ENCODE data around the gene KCNJ6. TPM values are rescaled to one million over a fixed set of nuclear protein-coding genes. Genes with fewer than 3 reads are reported as not detected.

The KCNJ6 gene
- total RNA-seq, 1 donor from 2014 or later, result not detected

- Mint-ChIP-seq H3K4me1 (no peaks in the 10 kb centered on the region), H3K27me3 (ENCODE audit: insufficient read depth, low read depth) (no peaks in the 10 kb centered on the region), H3K9me3 (peaks cover 4% of the 10 kb centered on the region), H3K27ac (no peak overlapping the region), H3K4me3 (no peak overlapping the region), H3K36me3 (no peaks in the 10 kb centered on the region)
- H3K9me3 ChIP-seq (ENCODE audit: low read depth), result no peaks in the 10 kb centered on the region
- no peaks in the 10 kb centered on the region for H3K36me3 ChIP-seq
- H4K20me1 ChIP-seq (ENCODE audit: low read depth), result no peaks in the 10 kb centered on the region
- no peak for DNase-seq (ENCODE audit: low spot score)
- H3K27ac ChIP-seq, result no peak overlapping the region
- H3K4me1 ChIP-seq, result no peaks in the 10 kb centered on the region
- no peak overlapping the region for H3K4me3 ChIP-seq
- H3K79me2 ChIP-seq (ENCODE audit: low read depth), result no peaks in the 10 kb centered on the region
- H3K27me3 ChIP-seq, result no peaks in the 10 kb centered on the region
- no peak overlapping the region for H3K4me2 ChIP-seq
- no peak overlapping the region for H3K9ac ChIP-seq
- TF ChIP-seq EZH2phosphoT487 (IDR thresholded peaks at IDR 0.05) (no peak), EZH2 (IDR thresholded peaks at IDR 0.05) (no peak), CTCF (IDR thresholded peaks at IDR 0.05) (no peak)
- no peaks in the 10 kb centered on the region for H3F3A ChIP-seq (ENCODE audit: low read depth)
- H2AFZ ChIP-seq (replicated peaks), result no peak overlapping the region
Measured at GRCh38 chr21:37870221-37870620, 46.0 kb downstream of the KCNJ6 start.

GRCh38 chr21:37869661-37870060 lies 46.6 kb downstream of the KCNJ6 start:
- Histone ChIP-seq H3K9ac (no peak overlapping the region), H3K79me2 (ENCODE audit: low read depth) (no peaks in the 10 kb centered on the region), H3K9me3 (ENCODE audit: low read depth) (no peaks in the 10 kb centered on the region), H3K36me3 (no peaks in the 10 kb centered on the region), H2AFZ (replicated peaks) (no peak overlapping the region), H3F3A (ENCODE audit: low read depth) (no peaks in the 10 kb centered on the region), H3K27me3 (no peaks in the 10 kb centered on the region), H3K4me2 (no peak overlapping the region), H3K27ac (no peak overlapping the region), H3K4me3 (no peak overlapping the region), H4K20me1 (ENCODE audit: low read depth) (no peaks in the 10 kb centered on the region), H3K4me1 (no peaks in the 10 kb centered on the region)
- H3K27me3 Mint-ChIP-seq (ENCODE audit: insufficient read depth, low read depth), result no peaks in the 10 kb centered on the region
- H3K4me3 Mint-ChIP-seq, result no peak overlapping the region
- no peak overlapping the region for H3K27ac Mint-ChIP-seq
- DNase-seq (ENCODE audit: low spot score), result no peak
- H3K36me3 Mint-ChIP-seq, result no peaks in the 10 kb centered on the region
- peaks cover 4% of the 10 kb centered on the region for H3K9me3 Mint-ChIP-seq
- no peak for TF ChIP-seq EZH2 (IDR thresholded peaks at IDR 0.05)
- H3K4me1 Mint-ChIP-seq, result no peaks in the 10 kb centered on the region

GRCh38 chr21:37868446-37869295 lies 47.6 kb downstream of the KCNJ6 start:
- H3K4me3 ChIP-seq, result no peak overlapping the region
- no peak overlapping the region for H2AFZ ChIP-seq (replicated peaks)
- no peaks in the 10 kb centered on the region for H3K4me1 ChIP-seq
- H3K9ac ChIP-seq, result no peak overlapping the region
- H3F3A ChIP-seq (ENCODE audit: low read depth), result no peaks in the 10 kb centered on the region
- Mint-ChIP-seq H3K36me3 (no peaks in the 10 kb centered on the region), H3K4me3 (no peak overlapping the region), H3K27ac (no peak overlapping the region), H3K27me3 (ENCODE audit: insufficient read depth, low read depth) (no peaks in the 10 kb centered on the region), H3K4me1 (no peaks in the 10 kb centered on the region), H3K9me3 (peaks cover 4% of the 10 kb centered on the region)
- no peak overlapping the region for H3K4me2 ChIP-seq
- TF ChIP-seq EZH2 (IDR thresholded peaks at IDR 0.05) (no peak), EZH2phosphoT487 (IDR thresholded peaks at IDR 0.05) (no peak), CTCF (IDR thresholded peaks at IDR 0.05) (no peak)
- H3K79me2 ChIP-seq (ENCODE audit: low read depth), result no peaks in the 10 kb centered on the region
- H3K36me3 ChIP-seq, result no peaks in the 10 kb centered on the region
- no peaks in the 10 kb centered on the region for H3K27me3 ChIP-seq
- DNase-seq (ENCODE audit: low spot score), result no peak
- no peaks in the 10 kb centered on the region for H3K9me3 ChIP-seq (ENCODE audit: low read depth)
- H4K20me1 ChIP-seq (ENCODE audit: low read depth), result no peaks in the 10 kb centered on the region
- H3K27ac ChIP-seq, result no peak overlapping the region

GRCh38 chr21:37866027-37866426 lies 50.2 kb downstream of the KCNJ6 start:
- no peaks in the 10 kb centered on the region for H3K4me1 ChIP-seq
- H3K36me3 ChIP-seq, result no peaks in the 10 kb centered on the region
- TF ChIP-seq EZH2 (IDR thresholded peaks at IDR 0.05), result no peak
- H4K20me1 ChIP-seq (ENCODE audit: low read depth), result no peaks in the 10 kb centered on the region
- no peak overlapping the region for H3K9ac ChIP-seq
- Mint-ChIP-seq H3K27ac (no peak overlapping the region), H3K4me1 (peaks cover 4% of the 10 kb centered on the region), H3K27me3 (ENCODE audit: insufficient read depth, low read depth) (no peaks in the 10 kb centered on the region), H3K36me3 (no peaks in the 10 kb centered on the region), H3K4me3 (no peak overlapping the region), H3K9me3 (peaks cover 4% of the 10 kb centered on the region)
- no peaks in the 10 kb centered on the region for H3K9me3 ChIP-seq (ENCODE audit: low read depth)
- H3K27ac ChIP-seq, result no peak overlapping the region
- no peak overlapping the region for H3K4me2 ChIP-seq
- H2AFZ ChIP-seq (replicated peaks), result no peak overlapping the region
- H3F3A ChIP-seq (ENCODE audit: low read depth), result no peaks in the 10 kb centered on the region
- H3K27me3 ChIP-seq, result no peaks in the 10 kb centered on the region
- no peaks in the 10 kb centered on the region for H3K79me2 ChIP-seq (ENCODE audit: low read depth)
- no peak overlapping the region for H3K4me3 ChIP-seq
- DNase-seq (ENCODE audit: low spot score), result no peak
